OCI-LY7 (cell line): ENCODE measurements around the gene ASAP3. TPM values are rescaled to one million over a fixed set of nuclear protein-coding genes. Genes with fewer than 3 reads are reported as not detected.

Source experiments
- BruUV-seq: library from RNA; stranded (reverse); fragments of 400-500 nt; replicated peaks from 2 replicates; lab custom pipeline; 2021; lab: Mats Ljungman, UMichigan
- CTCF ChIA-PET: fragments of 300-600 bp; sonication (Branson Sonifier 250); formaldehyde crosslinking; loops from one replicate; lab custom pipeline; 2022; ENCODE audit warnings: antibody characterized with exemption; ENCODE audit not compliant: unreplicated experiment; lab: Charles Lee
- POLR2A ChIA-PET: fragments of 300-600 bp; sonication (Branson Sonifier 250); formaldehyde crosslinking; loops from one replicate; lab custom pipeline; 2022; ENCODE audit warnings: antibody characterized with exemption; lab: Charles Lee
- DNase-seq: peaks from one replicate; pipeline ENCODE4 v3.0.0-alpha.2; 2015; ENCODE audit warnings: low spot score
- H2AFZ ChIP-seq: fragments of 200-600 bp; sonication (generic), shearing (Covaris generic); 2 replicates; pipeline ENCODE4 v1.6.1; 2014; ENCODE audit warnings: mild to moderate bottlenecking, antibody characterized with exemption, low read length, moderate library complexity
- H3K27ac ChIP-seq: fragments of 200-600 bp; sonication (generic); 2 replicates; pipeline ENCODE4 v1.5.1; 2014; ENCODE audit warnings: mixed run types, low read depth, mild to moderate bottlenecking, moderate library complexity, low read length, inconsistent platforms; ENCODE audit not compliant: poor library complexity, severe bottlenecking
- H3K36me3 ChIP-seq: fragments of 200-600 bp; sonication (generic); 2 replicates; pipeline ENCODE4 v1.6.1; 2014; ENCODE audit warnings: mild to moderate bottlenecking, antibody characterized with exemption, low read length, moderate library complexity, mixed read lengths; ENCODE audit not compliant: insufficient read depth
- H3K4me1 ChIP-seq: fragments of 200-600 bp; sonication (generic); 2 replicates; pipeline ENCODE4 v1.5.1; 2014; ENCODE audit warnings: mild to moderate bottlenecking, low read length; ENCODE audit not compliant: insufficient read depth, poor library complexity, severe bottlenecking
- H3K4me2 ChIP-seq: fragments of 200-600 bp; sonication (generic); 2 replicates; pipeline ENCODE4 v1.6.1; 2014; ENCODE audit warnings: mild to moderate bottlenecking, low read length
- H3K4me3 ChIP-seq: fragments of 200-600 bp; sonication (generic); 2 replicates; pipeline ENCODE4 v1.5.1; 2014; ENCODE audit warnings: mild to moderate bottlenecking, low read depth, low read length; ENCODE audit not compliant: poor library complexity, severe bottlenecking
- H3K79me2 ChIP-seq: fragments of 200-600 bp; sonication (generic); 2 replicates; pipeline ENCODE4 v1.6.1; 2016; ENCODE audit warnings: low read depth, mild to moderate bottlenecking, low read length, moderate library complexity, mixed read lengths; ENCODE audit not compliant: insufficient read depth
- H3K9me2 ChIP-seq: fragments of 200-600 bp; sonication (generic); 2 replicates; pipeline ENCODE4 v1.6.1; 2016; ENCODE audit warnings: mild to moderate bottlenecking, low read length, mixed read lengths; ENCODE audit not compliant: insufficient read depth
- H3K9me3 ChIP-seq: fragments of 200-600 bp; sonication (generic); 2 replicates; pipeline ENCODE4 v1.6.1; 2014; ENCODE audit warnings: mild to moderate bottlenecking, mixed run types, low read length, mixed read lengths
- H4K20me1 ChIP-seq: fragments of 200-600 bp; sonication (generic); 2 replicates; pipeline ENCODE4 v1.6.1; 2014; ENCODE audit warnings: mild to moderate bottlenecking, antibody characterized with exemption, low read length, moderate library complexity, mixed read lengths; ENCODE audit not compliant: insufficient read depth
- CTCF ChIP-seq: fragments of 200-600 bp; sonication (generic); conservative IDR thresholded peaks from 2 replicates; pipeline ENCODE4 v1.5.1; 2014; ENCODE audit warnings: mild to moderate bottlenecking, antibody characterized with exemption, low read length, moderate library complexity, mixed read lengths
- EZH2phosphoT487 ChIP-seq: fragments of 200-600 bp; sonication (generic); IDR thresholded peaks from 2 replicates; pipeline ENCODE4 v1.6.1; 2018; ENCODE audit warnings: low read depth, borderline replicate concordance, mild to moderate bottlenecking, mixed run types, antibody characterized with exemption, low read length, moderate library complexity, mixed read lengths
- intact Hi-C: fragments of 100-400 bp; cut with micrococcal nuclease; formaldehyde crosslinking; loops from one replicate; pipeline ENCODE4 v1.10.0; 2022; ENCODE audit not compliant: unreplicated experiment
- total RNA-seq, 2 experiments: library from RNA; depleted of rRNA in 1 of 2; stranded (reverse); fragments of >200 nt in 1 of 2; shearing (Covaris generic) in 1 of 2; gene quantifications; 2 replicates each; pipeline ENCODE4 v1.2.3, GENCODE V29; 2014 to 2022

ASAP3 gene
- total RNA-seq, 2 experiments from 2014 or later: 5.9 to 14.9 TPM

DNA sequence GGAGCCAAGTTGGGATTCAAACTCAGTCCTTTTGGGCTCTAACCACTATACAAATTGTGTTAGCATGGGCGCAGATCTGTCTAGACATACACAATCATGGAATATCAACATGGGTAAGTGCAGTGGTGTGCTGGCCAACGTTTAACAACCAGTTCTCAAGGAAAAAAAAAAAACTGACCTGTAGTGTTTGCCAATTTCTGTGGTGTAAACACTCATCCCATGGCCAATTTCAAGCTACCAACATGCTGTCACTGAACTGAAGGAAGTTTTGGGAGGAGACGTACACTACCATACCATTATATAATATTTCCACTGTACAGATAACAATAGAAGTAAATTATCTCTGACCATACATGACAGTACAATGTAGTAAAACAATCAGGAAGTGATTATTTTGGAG lies 62.6 kb downstream of the ASAP3 start:
- ChIA-PET POLR2A (interaction anchor here (0.6 kb wide), 1 partner anchor 104 kb away, joined by 4 read pairs; no protein-coding TSS in a partner anchor), CTCF (no interaction called here)
- Histone ChIP-seq H3K36me3 (no peaks in the 10 kb centered on the region), H3K27ac (no peak overlapping the region), H3K9me2 (no peaks in the 10 kb centered on the region), H3K4me1 (no peaks in the 10 kb centered on the region), H3K4me2 (no peak overlapping the region), H3K79me2 (no peaks in the 10 kb centered on the region), H3K9me3 (no peaks in the 10 kb centered on the region), H3K4me3 (no peak overlapping the region), H2AFZ (no peak overlapping the region), H4K20me1 (no peaks in the 10 kb centered on the region)
- BruUV-seq: no TSS peak
- intact Hi-C loops: no loop called here
- no peak for DNase-seq
- TF ChIP-seq EZH2phosphoT487 (no peak), CTCF (no peak)

- Histone ChIP-seq H4K20me1 (no peaks in the 10 kb centered on the region), H3K79me2 (no peaks in the 10 kb centered on the region), H2AFZ (no peak overlapping the region), H3K4me2 (no peak overlapping the region), H3K9me2 (no peaks in the 10 kb centered on the region), H3K9me3 (no peaks in the 10 kb centered on the region), H3K27ac (no peak overlapping the region), H3K4me1 (no peaks in the 10 kb centered on the region), H3K4me3 (no peak overlapping the region), H3K36me3 (no peaks in the 10 kb centered on the region)
- no TSS peak for BruUV-seq
- POLR2A ChIA-PET: no interaction called here
- TF ChIP-seq EZH2phosphoT487 (no peak), CTCF (no peak)
- intact Hi-C loops: no loop called here
- CTCF ChIA-PET: no interaction called here
- DNase-seq: no peak
These were observed 63.2 kb downstream of the ASAP3 start for GRCh38 chr1:23420778-23421177.

- Histone ChIP-seq H3K79me2 (no peaks in the 10 kb centered on the region), H3K4me2 (no peak overlapping the region), H4K20me1 (no peaks in the 10 kb centered on the region), H3K36me3 (no peaks in the 10 kb centered on the region), H3K9me3 (no peaks in the 10 kb centered on the region), H3K9me2 (no peaks in the 10 kb centered on the region), H3K4me3 (no peak overlapping the region), H3K27ac (no peak overlapping the region), H2AFZ (no peak overlapping the region), H3K4me1 (no peaks in the 10 kb centered on the region)
- intact Hi-C loops: no loop called here
- TF ChIP-seq CTCF: no peak
- no peak for TF ChIP-seq EZH2phosphoT487
- CTCF ChIA-PET: no interaction called here
- no TSS peak for BruUV-seq
- no peak for DNase-seq
- POLR2A ChIA-PET: no interaction called here
These were observed 64.8 kb downstream of the ASAP3 start for GRCh38 chr1:23419180-23419579.
